Upper lobe of left lung (tissue), 6 donors: ENCODE measurements around the gene ABCA13. TPM values are rescaled to one million over a fixed set of nuclear protein-coding genes. Genes with fewer than 3 reads are reported as not detected.

Experiments
- ATAC-seq, 2 donors: fragments of 200-7000 bp; cut with Tn5 transposase; one replicate each; pipeline ENCODE4 v1.9.1; 2022; ENCODE audit warnings: mild to moderate bottlenecking in 2 of 2, moderate library complexity in 2 of 2; ENCODE audit not compliant: low FRiP score in 2 of 2
- DNase-seq, 2 donors: peaks; one replicate each; pipeline ENCODE4 v3.0.0-alpha.2; 2019 to 2020
- H3K27ac ChIP-seq, 4 donors: fragments of 200-600 bp; sonication (generic); one replicate each; pipeline ENCODE4 v1.5.1; 2016 to 2019
- H3K27me3 ChIP-seq, 4 donors: fragments of 200-600 bp; sonication (generic); one replicate each; pipeline ENCODE4 v1.5.1; 2017 to 2019
- H3K36me3 ChIP-seq, 4 donors: fragments of 200-600 bp; sonication (generic); one replicate each; pipeline ENCODE4 v1.5.1; 2016 to 2019
- H3K4me1 ChIP-seq, 4 donors: fragments of 200-600 bp; sonication (generic); one replicate each; pipeline ENCODE4 v1.5.1; 2018 to 2019
- H3K4me3 ChIP-seq, 4 donors: fragments of 200-600 bp; sonication (generic); one replicate each; pipeline ENCODE4 v1.5.1; 2017 to 2019; ENCODE audit warnings: mild to moderate bottlenecking in 2 of 4, moderate library complexity in 1 of 4
- H3K9me3 ChIP-seq, 4 donors: fragments of 200-600 bp; sonication (generic); one replicate each; pipeline ENCODE4 v1.5.1; 2018 to 2019
- CTCF ChIP-seq, 6 experiments: fragments of 450-650 bp in 4 of 6; fragments of 200-600 bp in 2 of 6; sonication (generic) in 2 of 6; IDR thresholded peaks; one replicate each; pipeline ENCODE4 v1.5.1; 2016 to 2019; ENCODE audit warnings: antibody characterized with exemption in 6 of 6
- EP300 ChIP-seq, 4 donors: sonication (generic); formaldehyde crosslinking; IDR thresholded peaks; one replicate each; pipeline ENCODE4 v1.5.1; 2017; ENCODE audit warnings: antibody characterized with exemption in 4 of 4, control low read depth in 2 of 4
- POLR2A ChIP-seq, 4 donors: fragments of 450-650 bp; IDR thresholded peaks; one replicate each; pipeline ENCODE4 v1.5.1; 2016 to 2017; ENCODE audit warnings: antibody characterized with exemption in 4 of 4, mild to moderate bottlenecking in 2 of 4
- POLR2AphosphoS5 ChIP-seq, 2 donors: sonication (generic); formaldehyde crosslinking; IDR thresholded peaks; one replicate each; pipeline ENCODE4 v1.5.1; 2017; ENCODE audit warnings: antibody characterized with exemption in 2 of 2
- WGBS, 2 donors: methylation state at CpG; one replicate each; pipeline ENCODE4 v1.1.5; 2017 to 2018; 5-methylcytosine and 5-hydroxymethylcytosine counted together
- total RNA-seq, 6 donors: library from RNA; depleted of rRNA in 4 of 6; stranded (reverse); fragments of >200 nt in 4 of 6; gene quantifications; one replicate each; pipeline versions ENCODE4 v1.1.0 to v1.2.1, GENCODE V29; 2016 to 2021
- donor health status: DM: no; HTN: no; CAD: no; lungs with moderate emphysema.
- donor health status: DM: no; HTN: yes; CAD: no; lungs with severe emphysema.

The ABCA13 gene
- total RNA-seq, 6 donors from 2014 or later: 0.49 to 27.7 (median 7.1) TPM

- Histone ChIP-seq H3K27me3 (no peaks in the 10 kb centered on the region), H3K4me1 (no peaks in the 10 kb centered on the region), H3K36me3 (no peaks in the 10 kb centered on the region), H3K27ac (no peak overlapping the region), H3K9me3 (no peaks in the 10 kb centered on the region), H3K4me3 (no peak overlapping the region)
- WGBS, 2 donors: 95 to 99% methylated on average over 2 of the region's 2 CpGs
- DNase-seq (no peak), ATAC-seq (no peak)
- TF ChIP-seq CTCF (IDR thresholded peaks at IDR 0.05) (no peak), POLR2A (IDR thresholded peaks at IDR 0.05) (no peak)
Observed at GRCh38 chr7:48263311-48263650, 92.0 kb downstream of the ABCA13 start.

- ATAC-seq: no peak
- TF ChIP-seq POLR2A (IDR thresholded peaks at IDR 0.05) (no peak), CTCF (IDR thresholded peaks at IDR 0.05) (no peak)
- Histone ChIP-seq H3K4me3 (no peak overlapping the region), H3K4me1 (no peaks in the 10 kb centered on the region), H3K27me3 (no peaks in the 10 kb centered on the region), H3K27ac (no peak overlapping the region), H3K9me3 (no peaks in the 10 kb centered on the region), H3K36me3 (no peaks in the 10 kb centered on the region)
- no peak for DNase-seq
- WGBS, 2 donors: 82 to 88% methylated on average over 1 of the region's 1 CpG
Observed at GRCh38 chr7:48269066-48269465, 97.8 kb downstream of the ABCA13 start.

GRCh38 chr7:48274662-48275061 lies 103.4 kb downstream of the ABCA13 start:
- WGBS, 2 donors: 83 to 86% methylated on average over 3 of the region's 3 CpGs
- no peak for TF ChIP-seq EP300 (IDR thresholded peaks at IDR 0.05)
- no peak for TF ChIP-seq POLR2A (IDR thresholded peaks at IDR 0.05)
- TF ChIP-seq POLR2AphosphoS5 (IDR thresholded peaks at IDR 0.05): no peak
- no peak for TF ChIP-seq CTCF (IDR thresholded peaks at IDR 0.05)
- no peak for ATAC-seq

GRCh38 chr7:48279420-48279819 lies 108.2 kb downstream of the ABCA13 start:
- no peaks in the 10 kb centered on the region for H3K36me3 ChIP-seq
- DNase-seq (no peak), ATAC-seq (no peak)
- H3K27ac ChIP-seq: no peak overlapping the region
- TF ChIP-seq POLR2A (IDR thresholded peaks at IDR 0.05) (no peak), CTCF (IDR thresholded peaks at IDR 0.05) (no peak), EP300 (IDR thresholded peaks at IDR 0.05) (no peak), POLR2AphosphoS5 (IDR thresholded peaks at IDR 0.05) (no peak)
- H3K4me3 ChIP-seq: no peak overlapping the region
- WGBS, 2 donors: 93% methylated on average over 1 of the region's 1 CpG
- H3K4me1 ChIP-seq: no peaks in the 10 kb centered on the region
- H3K9me3 ChIP-seq: no peaks in the 10 kb centered on the region
- no peaks in the 10 kb centered on the region for H3K27me3 ChIP-seq

More at GRCh38 chr7:48274662-48275061, 103.4 kb downstream of the ABCA13 start:
- no peak for DNase-seq
- Histone ChIP-seq H3K36me3 (no peaks in the 10 kb centered on the region), H3K4me3 (no peak overlapping the region), H3K9me3 (no peaks in the 10 kb centered on the region), H3K27me3 (no peaks in the 10 kb centered on the region), H3K4me1 (no peaks in the 10 kb centered on the region), H3K27ac (no peak overlapping the region)

GRCh38 chr7:48280100-48280499 lies 108.8 kb downstream of the ABCA13 start:
- Histone ChIP-seq H3K36me3 (no peaks in the 10 kb centered on the region), H3K4me1 (no peaks in the 10 kb centered on the region), H3K9me3 (no peaks in the 10 kb centered on the region), H3K27me3 (no peaks in the 10 kb centered on the region), H3K4me3 (no peak overlapping the region), H3K27ac (no peak overlapping the region)
- no peak for TF ChIP-seq CTCF (IDR thresholded peaks at IDR 0.05)
- TF ChIP-seq POLR2AphosphoS5 (IDR thresholded peaks at IDR 0.05): no peak
- no peak for TF ChIP-seq POLR2A (IDR thresholded peaks at IDR 0.05)
- no peak for TF ChIP-seq EP300 (IDR thresholded peaks at IDR 0.05)
- WGBS, 2 donors: 43 to 65% methylated on average over 2 of the region's 2 CpGs
- DNase-seq: no peak
- ATAC-seq: peak in 1 of 2 donors; percentile 68
